A673 (cell line): ENCODE results near the gene THSD1. TPM values are rescaled to one million over a fixed set of nuclear protein-coding genes. Genes with fewer than 3 reads are reported as not detected.
"Not testable (repeated sequence)": the region's sequence is repeated elsewhere in the genome, so short reads cannot be mapped to it uniquely, and the experiment has no call there.

Experiments used
- BruUV-seq: library from RNA; stranded (reverse); fragments of 400-500 nt; replicated peaks from 2 replicates; lab custom pipeline; 2021; lab: Mats Ljungman, UMichigan
- CTCF ChIA-PET: fragments of 300-600 bp; sonication (Branson Sonifier 250); formaldehyde crosslinking; loops from one replicate; lab custom pipeline; 2022; ENCODE audit warnings: antibody characterized with exemption; lab: Charles Lee
- POLR2A ChIA-PET: fragments of 300-600 bp; sonication (Branson Sonifier 250); formaldehyde crosslinking; loops from one replicate; lab custom pipeline; 2022; ENCODE audit warnings: antibody characterized with exemption; ENCODE audit not compliant: low non-redundant PET; lab: Charles Lee
- DNase-seq: peaks from one replicate; pipeline ENCODE4 v3.0.0-alpha.2; 2015; ENCODE audit warnings: low spot score
- H3K27ac ChIP-seq: fragments of 200-600 bp; sonication (generic); 2 replicates; pipeline ENCODE4 v1.5.1; 2016; ENCODE audit warnings: mixed run types, low read depth, mild to moderate bottlenecking, mixed read lengths, antibody characterized with exemption, low read length; ENCODE audit not compliant: poor library complexity, severe bottlenecking
- H3K27me3 ChIP-seq: fragments of 200-600 bp; sonication (generic); replicated peaks from 2 replicates; pipeline ENCODE4 v1.6.1; 2017; ENCODE audit warnings: mixed run types, low read depth, mild to moderate bottlenecking, mixed read lengths, antibody characterized with exemption, low read length; ENCODE audit not compliant: insufficient read depth, poor library complexity
- H3K36me3 ChIP-seq: fragments of 200-600 bp; sonication (generic); 2 replicates; pipeline ENCODE4 v1.6.1; 2016; ENCODE audit warnings: mixed run types, mild to moderate bottlenecking, mixed read lengths, antibody characterized with exemption, low read length; ENCODE audit not compliant: insufficient read depth, poor library complexity, severe bottlenecking
- H3K4me1 ChIP-seq: fragments of 200-600 bp; sonication (generic); 2 replicates; pipeline ENCODE4 v1.6.1; 2017; ENCODE audit warnings: mixed run types, mild to moderate bottlenecking, mixed read lengths, antibody characterized with exemption, low read length; ENCODE audit not compliant: insufficient read depth, poor library complexity, severe bottlenecking
- H3K4me3 ChIP-seq: fragments of 200-600 bp; sonication (generic); 2 replicates; pipeline ENCODE4 v1.5.1; 2016; ENCODE audit warnings: low read depth, mixed run types, mild to moderate bottlenecking, mixed read lengths, low read length; ENCODE audit not compliant: poor library complexity, severe bottlenecking
- H3K9me3 ChIP-seq: fragments of 200-600 bp; sonication (generic); 2 replicates; pipeline ENCODE4 v1.6.1; 2016; ENCODE audit warnings: mixed run types, low read depth, mild to moderate bottlenecking, mixed read lengths, antibody characterized with exemption, low read length; ENCODE audit not compliant: poor library complexity, severe bottlenecking
- CTCF ChIP-seq: fragments of 300-800, 200-600 bp; sonication (generic); conservative IDR thresholded peaks from 2 replicates; pipeline ENCODE4 v1.5.1; 2017; ENCODE audit warnings: low read depth, mild to moderate bottlenecking, antibody characterized with exemption, low read length, moderate library complexity, mixed read lengths
- EZH2 ChIP-seq: fragments of 200-600 bp; sonication (generic); IDR thresholded peaks from 2 replicates; pipeline ENCODE4 v1.6.1; 2017; ENCODE audit warnings: borderline replicate concordance, low read depth, mild to moderate bottlenecking, mixed read lengths, antibody characterized with exemption, low read length; ENCODE audit not compliant: poor library complexity, severe bottlenecking
- intact Hi-C: fragments of 100-400 bp; cut with micrococcal nuclease; formaldehyde crosslinking; loops from one replicate; pipeline ENCODE4 v1.10.0; 2022; ENCODE audit not compliant: unreplicated experiment
- total RNA-seq: library from RNA; stranded (reverse); gene quantifications from 2 replicates; pipeline ENCODE4 v1.2.3, GENCODE V29; 2021

The THSD1 gene
- total RNA-seq, 1 experiment from 2014 or later, result 0.13 TPM

GRCh38 chr13:52366291-52366690 lies 39.7 kb downstream of the THSD1 start:
- H3K27ac ChIP-seq, result no peak overlapping the region
- H3K36me3 ChIP-seq, result no peaks in the 10 kb centered on the region
- POLR2A ChIA-PET, result no interaction called here
- no peaks in the 10 kb centered on the region for H3K27me3 ChIP-seq
- H3K9me3 ChIP-seq, result no peaks in the 10 kb centered on the region
- no peaks in the 10 kb centered on the region for H3K4me1 ChIP-seq
- BruUV-seq, result no TSS peak
- no peak for DNase-seq
- intact Hi-C loops, result no loop called here
- TF ChIP-seq CTCF, result no peak
- no peak for TF ChIP-seq EZH2
- H3K4me3 ChIP-seq, result no peak overlapping the region
- CTCF ChIA-PET, result no interaction called here

GRCh38 chr13:52362169-52362887 lies 43.6 kb downstream of the THSD1 start:
- CTCF ChIA-PET, result not testable (repeated sequence)

GRCh38 chr13:52361225-52361624 lies 44.7 kb downstream of the THSD1 start:
- DNase-seq, result no peak
- no peaks in the 10 kb centered on the region for H3K4me1 ChIP-seq
- H3K36me3 ChIP-seq, result no peaks in the 10 kb centered on the region
- POLR2A ChIA-PET, result no interaction called here
- no peaks in the 10 kb centered on the region for H3K9me3 ChIP-seq
- H3K4me3 ChIP-seq, result no peak overlapping the region
- no peaks in the 10 kb centered on the region for H3K27me3 ChIP-seq
- intact Hi-C loops, result no loop called here
- no TSS peak for BruUV-seq
- TF ChIP-seq EZH2 (no peak), CTCF (no peak)
- H3K27ac ChIP-seq, result no peak overlapping the region
- CTCF ChIA-PET, result no interaction called here

More at GRCh38 chr13:52362169-52362887, 43.6 kb downstream of the THSD1 start:
- H3K27me3 ChIP-seq, DNase-seq, H3K36me3 ChIP-seq, H3K4me1 ChIP-seq, intact Hi-C loops, H3K9me3 ChIP-seq, H3K4me3 ChIP-seq, BruUV-seq, H3K27ac ChIP-seq, POLR2A ChIA-PET: not testable (repeated sequence)

- ChIA-PET POLR2A (no interaction called here), CTCF (no interaction called here)
- H3K27me3 ChIP-seq, result no peaks in the 10 kb centered on the region
- H3K4me3 ChIP-seq, result no peak overlapping the region
- no peak overlapping the region for H3K27ac ChIP-seq
- TF ChIP-seq CTCF (no peak), EZH2 (no peak)
- intact Hi-C loops, result no loop called here
- no peaks in the 10 kb centered on the region for H3K4me1 ChIP-seq
- no peaks in the 10 kb centered on the region for H3K36me3 ChIP-seq
- H3K9me3 ChIP-seq, result no peaks in the 10 kb centered on the region
- BruUV-seq, result no TSS peak
- no peak for DNase-seq
Measured at GRCh38 chr13:52359534-52359933, 46.4 kb downstream of the THSD1 start.
